Measurements from ENCODE around the gene ZFP92. TPM values are rescaled to one million over a fixed set of nuclear protein-coding genes. Genes with fewer than 3 reads are reported as not detected.

The ZFP92 gene
- total RNA-seq, 1 donor from 2014 or later, result 0.25 TPM

DNA sequence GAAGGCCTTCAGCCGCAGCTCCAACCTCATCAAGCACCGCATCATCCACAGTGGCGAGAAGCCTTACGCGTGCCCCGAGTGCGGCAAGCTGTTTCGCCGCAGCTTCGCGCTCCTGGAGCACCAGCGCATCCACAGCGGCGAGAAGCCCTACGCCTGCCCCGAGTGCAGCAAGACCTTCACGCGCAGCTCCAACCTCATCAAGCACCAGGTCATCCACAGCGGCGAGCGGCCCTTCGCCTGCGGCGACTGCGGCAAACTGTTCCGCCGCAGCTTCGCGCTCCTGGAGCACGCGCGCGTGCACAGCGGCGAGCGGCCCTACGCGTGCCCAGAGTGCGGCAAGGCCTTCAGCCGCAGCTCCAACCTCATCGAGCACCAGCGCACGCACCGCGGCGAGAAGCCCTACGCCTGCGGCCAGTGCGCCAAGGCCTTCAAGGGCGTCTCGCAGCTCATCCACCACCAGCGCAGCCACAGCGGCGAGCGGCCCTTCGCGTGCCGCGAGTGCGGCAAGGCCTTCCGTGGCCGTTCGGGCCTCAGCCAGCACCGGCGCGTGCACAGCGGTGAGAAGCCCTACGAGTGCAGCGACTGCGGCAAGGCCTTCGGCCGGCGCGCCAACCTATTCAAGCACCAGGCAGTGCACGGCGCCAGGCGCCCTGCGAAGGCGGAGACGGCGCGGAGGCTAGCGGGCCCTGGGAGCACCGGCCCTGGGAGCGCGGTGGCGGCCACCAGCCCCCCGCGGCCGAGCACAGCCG lies 9.8 kb downstream of the ZFP92 start:
- H3K27me3 ChIP-seq, result no peaks in the 10 kb centered on the region

DNA sequence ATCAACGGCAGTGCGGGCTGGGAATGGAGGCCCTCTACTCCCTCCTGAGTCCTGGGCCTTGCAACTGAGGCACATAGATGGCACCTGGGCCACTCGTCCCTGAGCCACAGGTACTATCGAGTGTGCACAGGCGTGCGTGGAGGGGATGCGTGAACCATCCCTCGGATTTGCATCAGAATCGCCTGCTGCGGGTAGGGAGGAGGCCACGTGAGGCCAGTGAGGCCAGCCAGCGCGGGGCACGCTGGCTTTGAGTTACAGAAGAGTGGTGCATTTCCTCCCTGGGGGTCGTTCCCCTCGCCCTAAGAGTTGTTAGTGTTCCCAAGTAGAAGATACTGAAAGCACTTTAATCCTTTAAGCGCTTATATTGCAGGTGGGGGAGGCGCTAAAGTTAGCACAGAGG lies 10.6 kb downstream of the ZFP92 start:
- H3K36me3 ChIP-seq, result no peaks in the 10 kb centered on the region
- H3K9me3 ChIP-seq, result no peaks in the 10 kb centered on the region
- H3K27me3 ChIP-seq, result no peaks in the 10 kb centered on the region
- no peaks in the 10 kb centered on the region for H3K4me1 ChIP-seq
- TF ChIP-seq, protein P1, sequence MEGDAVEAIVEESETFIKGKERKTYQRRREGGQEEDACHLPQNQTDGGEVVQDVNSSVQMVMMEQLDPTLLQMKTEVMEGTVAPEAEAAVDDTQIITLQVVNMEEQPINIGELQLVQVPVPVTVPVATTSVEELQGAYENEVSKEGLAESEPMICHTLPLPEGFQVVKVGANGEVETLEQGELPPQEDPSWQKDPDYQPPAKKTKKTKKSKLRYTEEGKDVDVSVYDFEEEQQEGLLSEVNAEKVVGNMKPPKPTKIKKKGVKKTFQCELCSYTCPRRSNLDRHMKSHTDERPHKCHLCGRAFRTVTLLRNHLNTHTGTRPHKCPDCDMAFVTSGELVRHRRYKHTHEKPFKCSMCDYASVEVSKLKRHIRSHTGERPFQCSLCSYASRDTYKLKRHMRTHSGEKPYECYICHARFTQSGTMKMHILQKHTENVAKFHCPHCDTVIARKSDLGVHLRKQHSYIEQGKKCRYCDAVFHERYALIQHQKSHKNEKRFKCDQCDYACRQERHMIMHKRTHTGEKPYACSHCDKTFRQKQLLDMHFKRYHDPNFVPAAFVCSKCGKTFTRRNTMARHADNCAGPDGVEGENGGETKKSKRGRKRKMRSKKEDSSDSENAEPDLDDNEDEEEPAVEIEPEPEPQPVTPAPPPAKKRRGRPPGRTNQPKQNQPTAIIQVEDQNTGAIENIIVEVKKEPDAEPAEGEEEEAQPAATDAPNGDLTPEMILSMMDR (IDR thresholded peaks at IDR 0.05), result no peak
- TF ChIP-seq POLR2A (IDR thresholded peaks at IDR 0.05), result no peak
- no peak for TF ChIP-seq POLR2AphosphoS5 (IDR thresholded peaks at IDR 0.05; ENCODE audit: insufficient read depth in 1 of 2, low read depth in 1 of 2)
- H3K4me3 ChIP-seq, result no peak overlapping the region
- H3K27ac ChIP-seq, result no peak overlapping the region
- intact Hi-C loops (cut with DNase I), result no loop called here
- no peak for DNase-seq (ENCODE audit: extremely low spot score in 2 of 2)

More for the DNA sequence above, 9.8 kb downstream of the ZFP92 start:
- no peak overlapping the region for H3K27ac ChIP-seq
- H3K9me3 ChIP-seq, result no peaks in the 10 kb centered on the region
- TF ChIP-seq POLR2AphosphoS5 (IDR thresholded peaks at IDR 0.05; ENCODE audit: insufficient read depth in 1 of 2, low read depth in 1 of 2) (no peak), POLR2A (IDR thresholded peaks at IDR 0.05) (no peak)
- TF ChIP-seq, protein P1 (IDR thresholded peaks at IDR 0.05), result no peak
- no peaks in the 10 kb centered on the region for H3K4me1 ChIP-seq
- no peaks in the 10 kb centered on the region for H3K36me3 ChIP-seq
- no peak overlapping the region for H3K4me3 ChIP-seq
- intact Hi-C loops (cut with DNase I), result no loop called here
- no peak for DNase-seq (ENCODE audit: extremely low spot score in 2 of 2)

DNA sequence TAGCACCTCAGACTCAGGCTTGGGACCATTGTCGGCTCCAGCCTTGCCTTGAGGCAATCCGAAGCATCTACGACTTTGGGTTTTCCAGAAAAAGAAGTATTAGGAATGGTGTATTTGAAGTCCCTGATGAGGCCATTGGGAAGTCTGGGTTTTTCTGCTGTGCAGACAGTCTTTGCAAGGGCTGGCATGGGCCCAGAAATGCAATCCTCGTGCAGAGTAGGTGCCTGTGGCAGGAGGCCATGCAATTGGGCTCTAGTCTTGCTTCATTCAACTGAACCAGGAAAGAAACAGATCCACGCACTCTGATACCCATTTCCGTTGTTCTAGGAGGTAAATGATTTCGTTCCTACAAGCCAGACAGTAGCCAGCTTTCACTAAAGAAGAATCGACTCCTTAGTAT lies 12.4 kb downstream of the ZFP92 start:
- Histone ChIP-seq H3K27me3 (no peaks in the 10 kb centered on the region), H3K4me1 (no peaks in the 10 kb centered on the region), H3K9me3 (no peaks in the 10 kb centered on the region), H3K36me3 (no peaks in the 10 kb centered on the region), H3K27ac (no peak overlapping the region), H3K4me3 (no peak overlapping the region)
- intact Hi-C loops (cut with DNase I), result no loop called here
- no peak for TF ChIP-seq POLR2A (IDR thresholded peaks at IDR 0.05)
- TF ChIP-seq, protein P1 (IDR thresholded peaks at IDR 0.05), result no peak
- no peak for TF ChIP-seq POLR2AphosphoS5 (IDR thresholded peaks at IDR 0.05; ENCODE audit: insufficient read depth in 1 of 2, low read depth in 1 of 2)
- DNase-seq (ENCODE audit: extremely low spot score in 2 of 2), result no peak

DNA sequence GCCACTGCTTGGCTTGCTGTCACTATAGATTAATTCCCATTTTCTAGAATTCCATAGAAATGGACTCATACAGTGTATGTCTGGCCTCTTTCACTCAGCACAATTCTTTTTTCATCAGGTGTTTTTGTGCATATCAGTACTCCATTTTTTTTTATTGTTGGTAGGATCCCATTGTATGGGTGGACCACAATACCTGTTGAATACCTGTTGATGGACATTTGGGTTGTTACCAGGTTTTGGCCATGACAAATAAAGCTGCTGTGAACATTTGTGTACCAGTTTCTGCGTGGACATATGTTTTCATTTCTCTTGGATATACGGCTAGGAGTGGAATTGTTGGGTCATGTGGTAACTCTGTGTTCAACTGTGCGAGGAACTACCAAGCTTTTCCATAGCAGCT lies 14.9 kb downstream of the ZFP92 start:
- Histone ChIP-seq H3K27ac (no peak overlapping the region), H3K27me3 (no peaks in the 10 kb centered on the region), H3K4me1 (no peaks in the 10 kb centered on the region), H3K9me3 (peaks cover 6% of the 10 kb centered on the region), H3K36me3 (no peaks in the 10 kb centered on the region), H3K4me3 (no peak overlapping the region)
- TF ChIP-seq POLR2AphosphoS5 (IDR thresholded peaks at IDR 0.05; ENCODE audit: insufficient read depth in 1 of 2, low read depth in 1 of 2), result no peak
- TF ChIP-seq POLR2A (IDR thresholded peaks at IDR 0.05), result no peak
- TF ChIP-seq, protein P1 (IDR thresholded peaks at IDR 0.05), result no peak
- intact Hi-C loops (cut with DNase I), result no loop called here
- DNase-seq (ENCODE audit: extremely low spot score in 2 of 2), result no peak

DNA sequence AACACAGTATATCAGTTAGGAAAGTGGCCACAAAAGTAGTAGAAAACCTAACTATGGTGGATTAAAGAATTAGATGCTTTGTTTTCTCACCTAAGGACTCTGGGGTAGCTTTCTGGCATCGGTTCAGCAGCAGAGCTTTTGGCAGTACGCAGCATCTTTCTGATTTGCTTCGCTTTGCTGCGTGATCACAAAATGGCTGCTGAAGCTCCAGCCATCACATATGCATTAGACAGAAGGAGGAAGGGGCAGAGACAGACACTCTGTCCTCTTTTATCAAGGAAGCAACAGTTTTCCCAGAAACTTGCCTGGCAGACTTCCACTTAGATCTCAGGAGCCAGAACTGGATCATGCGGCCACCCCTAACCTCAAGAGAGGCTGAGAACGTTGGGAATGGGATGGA lies 19.5 kb downstream of the ZFP92 start:
- no peak overlapping the region for H3K4me3 ChIP-seq
- H3K36me3 ChIP-seq, result no peaks in the 10 kb centered on the region
- peaks cover 6% of the 10 kb centered on the region for H3K9me3 ChIP-seq
- H3K27ac ChIP-seq, result no peak overlapping the region
- TF ChIP-seq, protein P1 (IDR thresholded peaks at IDR 0.05), result no peak
- TF ChIP-seq POLR2AphosphoS5 (IDR thresholded peaks at IDR 0.05; ENCODE audit: insufficient read depth in 1 of 2, low read depth in 1 of 2), result no peak
- no peak for TF ChIP-seq POLR2A (IDR thresholded peaks at IDR 0.05)
- no peaks in the 10 kb centered on the region for H3K4me1 ChIP-seq
- H3K27me3 ChIP-seq, result no peaks in the 10 kb centered on the region
- DNase-seq (ENCODE audit: extremely low spot score in 2 of 2), result no peak
- intact Hi-C loops (cut with DNase I), result no loop called here
